ENCODE measurements around the gene SPATA46. TPM values are rescaled to one million over a fixed set of nuclear protein-coding genes. Genes with fewer than 3 reads are reported as not detected.

Gene SPATA46
- total RNA-seq, 1 experiment from 2014 or later: not detected

DNA sequence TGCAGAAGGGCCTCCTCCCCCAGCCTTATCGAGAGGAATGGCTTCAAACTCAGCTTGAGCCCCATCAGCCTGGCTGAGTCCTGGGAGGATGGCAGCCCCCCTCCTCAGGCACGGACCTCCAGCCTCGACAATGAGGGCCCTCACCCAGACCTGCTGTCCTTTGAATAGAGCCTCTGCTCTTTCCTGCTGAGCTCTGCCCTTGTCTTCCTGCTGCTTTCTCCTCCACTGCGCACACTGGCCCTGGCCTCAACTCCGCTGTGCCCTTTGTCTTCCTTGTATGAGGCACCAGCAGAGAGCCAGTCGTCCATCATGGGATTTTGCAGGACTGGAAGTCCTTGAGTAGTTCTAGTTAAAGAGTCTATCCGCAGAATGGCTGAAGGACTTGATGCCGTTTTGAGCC lies 6.9 kb upstream of the SPATA46 start:
- peaks cover 23 to 30% of the 10 kb centered on the region in 2 experiments for H3K4me1 ChIP-seq (ENCODE audit: control insufficient read depth in 1 of 2, insufficient read depth in 2 of 2, low read length in 2 of 2)
- no peak overlapping the region for H3K9ac ChIP-seq (ENCODE audit: low read length)
- ChIA-PET CTCF (no interaction called here), RAD21 (ENCODE audit: low non-redundant PET in 1 of 2, low total read pairs in 2 of 2, uncharacterized antibody in 2 of 2, unreplicated experiment in 2 of 2) (no interaction called here), POLR2A (no interaction called here)
- no peaks in the 10 kb centered on the region for H3K9me2 ChIP-seq (ENCODE audit: insufficient read depth)
- no peaks in the 10 kb centered on the region for H3K27me3 ChIP-seq (ENCODE audit: insufficient read depth, low read length)
- DNase-seq (ENCODE audit: low read depth, low spot score): no peak
- no peak for ATAC-seq
- H4K20me1 ChIP-seq (ENCODE audit: insufficient read depth): no peaks in the 10 kb centered on the region
- no peak overlapping the region for H3K4me2 ChIP-seq (ENCODE audit: low read length)
- intact Hi-C loops (cut with micrococcal nuclease): no loop called here
- no peak overlapping the region for H2AFZ ChIP-seq (ENCODE audit: low read depth, low read length, poor library complexity, severe bottlenecking)
- no peaks in the 10 kb centered on the region for H3K36me3 ChIP-seq (ENCODE audit: control insufficient read depth in 1 of 2, insufficient read depth in 2 of 2, low read length in 2 of 2)
- no TSS peak for BruUV-seq (replicated peaks)
- H3K4me3 ChIP-seq (replicated peaks in 1 of 2; ENCODE audit: low read depth in 1 of 2, low read length in 2 of 2): no peak overlapping the region
- H3K79me2 ChIP-seq (ENCODE audit: insufficient read depth, low read length): no peaks in the 10 kb centered on the region
- TF ChIP-seq, protein P1, sequence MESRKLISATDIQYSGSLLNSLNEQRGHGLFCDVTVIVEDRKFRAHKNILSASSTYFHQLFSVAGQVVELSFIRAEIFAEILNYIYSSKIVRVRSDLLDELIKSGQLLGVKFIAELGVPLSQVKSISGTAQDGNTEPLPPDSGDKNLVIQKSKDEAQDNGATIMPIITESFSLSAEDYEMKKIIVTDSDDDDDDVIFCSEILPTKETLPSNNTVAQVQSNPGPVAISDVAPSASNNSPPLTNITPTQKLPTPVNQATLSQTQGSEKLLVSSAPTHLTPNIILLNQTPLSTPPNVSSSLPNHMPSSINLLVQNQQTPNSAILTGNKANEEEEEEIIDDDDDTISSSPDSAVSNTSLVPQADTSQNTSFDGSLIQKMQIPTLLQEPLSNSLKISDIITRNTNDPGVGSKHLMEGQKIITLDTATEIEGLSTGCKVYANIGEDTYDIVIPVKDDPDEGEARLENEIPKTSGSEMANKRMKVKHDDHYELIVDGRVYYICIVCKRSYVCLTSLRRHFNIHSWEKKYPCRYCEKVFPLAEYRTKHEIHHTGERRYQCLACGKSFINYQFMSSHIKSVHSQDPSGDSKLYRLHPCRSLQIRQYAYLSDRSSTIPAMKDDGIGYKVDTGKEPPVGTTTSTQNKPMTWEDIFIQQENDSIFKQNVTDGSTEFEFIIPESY (IDR thresholded peaks at IDR 0.05; ENCODE audit: extremely low read depth, insufficient replicate concordance, low read length): no peak
- TF ChIP-seq SRF (IDR thresholded peaks at IDR 0.05; ENCODE audit: low read depth) (no peak), POLR2AphosphoS5 (IDR thresholded peaks at IDR 0.05; ENCODE audit: low read depth, low read length) (no peak)
- no peak overlapping the region for H3K27ac ChIP-seq (ENCODE audit: low read depth, low read length)
- H3K9me3 ChIP-seq (ENCODE audit: control insufficient read depth in 1 of 2, insufficient read depth in 1 of 2, low read depth in 1 of 2, low read length in 2 of 2): no peaks in the 10 kb centered on the region

- Histone ChIP-seq H3K4me2 (ENCODE audit: low read length) (no peak overlapping the region), H3K36me3 (ENCODE audit: control insufficient read depth in 1 of 2, insufficient read depth in 2 of 2, low read length in 2 of 2) (no peaks in the 10 kb centered on the region), H4K20me1 (ENCODE audit: insufficient read depth) (no peaks in the 10 kb centered on the region), H3K4me1 (ENCODE audit: control insufficient read depth in 1 of 2, insufficient read depth in 2 of 2, low read length in 2 of 2) (peaks cover 23 to 30% of the 10 kb centered on the region in 2 experiments), H3K27ac (ENCODE audit: low read depth, low read length) (no peak overlapping the region), H3K9me2 (ENCODE audit: insufficient read depth) (no peaks in the 10 kb centered on the region), H3K9ac (ENCODE audit: low read length) (no peak overlapping the region), H3K79me2 (ENCODE audit: insufficient read depth, low read length) (no peaks in the 10 kb centered on the region), H3K9me3 (ENCODE audit: control insufficient read depth in 1 of 2, insufficient read depth in 1 of 2, low read depth in 1 of 2, low read length in 2 of 2) (no peaks in the 10 kb centered on the region), H2AFZ (ENCODE audit: low read depth, low read length, poor library complexity, severe bottlenecking) (no peak overlapping the region), H3K27me3 (ENCODE audit: insufficient read depth, low read length) (no peaks in the 10 kb centered on the region), H3K4me3 (replicated peaks in 1 of 2; ENCODE audit: low read depth in 1 of 2, low read length in 2 of 2) (no peak overlapping the region)
- ATAC-seq (no peak), DNase-seq (ENCODE audit: low read depth, low spot score) (no peak)
- intact Hi-C loops (cut with micrococcal nuclease): no loop called here
- ChIA-PET RAD21 (ENCODE audit: low non-redundant PET in 1 of 2, low total read pairs in 2 of 2, uncharacterized antibody in 2 of 2, unreplicated experiment in 2 of 2) (interaction anchor here in 1 of 2 experiments (1.0 kb wide), 1 partner anchor 25 kb away, joined by 3 read pairs; no protein-coding TSS in a partner anchor), POLR2A (no interaction called here), CTCF (no interaction called here)
- BruUV-seq (replicated peaks): no TSS peak
- no peak for TF ChIP-seq EZH2phosphoT487 (IDR thresholded peaks at IDR 0.05; ENCODE audit: borderline replicate concordance)
- no peak for TF ChIP-seq JUND (IDR thresholded peaks at IDR 0.05)
- no peak for TF ChIP-seq POLR2A (IDR thresholded peaks at IDR 0.05; ENCODE audit: borderline replicate concordance, extremely low read depth, insufficient read depth, insufficient read length)
- TF ChIP-seq, protein P1 (IDR thresholded peaks at IDR 0.05; ENCODE audit: extremely low read depth, insufficient replicate concordance, low read length): no peak
- no peak for TF ChIP-seq EZH2 (IDR thresholded peaks at IDR 0.05)
Observed at GRCh38 chr1:162383091-162383490, 6.4 kb upstream of the SPATA46 start.

Measured in HCT116 (cell line).